DND-41 (cell line): ENCODE measurements around the gene TOX2.

Experiments
- ATAC-seq: fragments of 200-7000 bp; cut with Tn5 transposase; 3 replicates; pipeline ENCODE4 v1.9.1; 2021; ENCODE audit warnings: low read depth; ENCODE audit not compliant: insufficient read depth
- DNase-seq: peaks from one replicate; pipeline ENCODE4 v3.0.0-alpha.2; 2020
- H2AFZ ChIP-seq: 2 replicates; pipeline ENCODE4 v1.6.0; 2012; ENCODE audit warnings: low read depth, low read length
- H3K27ac ChIP-seq: 2 replicates; pipeline ENCODE4 v1.5.1; 2012; ENCODE audit warnings: low read length, inconsistent platforms
- H3K27me3 ChIP-seq: fragments of 200-600 bp; sonication (generic); 2 replicates; pipeline ENCODE4 v1.6.0; 2012; ENCODE audit warnings: low read length, mild to moderate bottlenecking, inconsistent platforms; ENCODE audit not compliant: insufficient read depth, poor library complexity
- H3K36me3 ChIP-seq: 2 replicates; pipeline ENCODE4 v1.5.1; 2012; ENCODE audit warnings: low read length, inconsistent platforms; ENCODE audit not compliant: insufficient read depth
- H3K4me1 ChIP-seq: 2 replicates; pipeline ENCODE4 v1.5.1; 2012; ENCODE audit warnings: mild to moderate bottlenecking, low read length; ENCODE audit not compliant: insufficient read depth
- H3K4me2 ChIP-seq: 2 replicates; pipeline ENCODE4 v1.6.0; 2012; ENCODE audit warnings: mild to moderate bottlenecking, moderate library complexity, low read length, inconsistent platforms; ENCODE audit not compliant: insufficient read depth
- H3K4me3 ChIP-seq, 2 experiments: fragments of 200-600 bp in 1 of 2; shearing (Covaris generic) in 1 of 2; 2 replicates each; pipeline ENCODE4 v1.5.1; 2012 to 2016; ENCODE audit warnings: inconsistent platforms in 2 of 2, low read length in 2 of 2, mild to moderate bottlenecking in 2 of 2, low read depth in 1 of 2, moderate library complexity in 1 of 2
- H3K79me2 ChIP-seq: 2 replicates; pipeline ENCODE4 v1.6.0; 2012; ENCODE audit warnings: low read length, inconsistent platforms; ENCODE audit not compliant: insufficient read depth
- H3K9ac ChIP-seq: 2 replicates; pipeline ENCODE4 v1.6.0; 2012; ENCODE audit warnings: low read depth, mild to moderate bottlenecking, inconsistent platforms, low read length, moderate library complexity
- H3K9me3 ChIP-seq: 2 replicates; pipeline ENCODE4 v1.5.1; 2012; ENCODE audit warnings: low read length, moderate library complexity, mild to moderate bottlenecking, inconsistent platforms; ENCODE audit not compliant: insufficient read depth, severe bottlenecking
- H4K20me1 ChIP-seq: 2 replicates; pipeline ENCODE4 v1.6.0; 2012; ENCODE audit warnings: low read length; ENCODE audit not compliant: insufficient read depth
- CTCF ChIP-seq: IDR thresholded peaks from 2 replicates; pipeline ENCODE4 v1.5.1; 2012; ENCODE audit warnings: borderline replicate concordance, low read length, moderate library complexity, mild to moderate bottlenecking; ENCODE audit not compliant: poor library complexity, severe bottlenecking; ENCODE audit errors: extremely low read depth
- EZH2 ChIP-seq: IDR thresholded peaks from 3 replicates; pipeline ENCODE4 v1.6.1; 2012; ENCODE audit warnings: borderline replicate concordance, low read depth, mild to moderate bottlenecking, moderate library complexity, low read length, inconsistent platforms; ENCODE audit not compliant: severe bottlenecking

Gene TOX2

GRCh38 chr20:43976547-43976946, 61.9 kb downstream of the TOX2 start:
- H3K4me1 ChIP-seq = no peaks in the 10 kb centered on the region

GRCh38 chr20:43977252-43977651, 62.6 kb downstream of the TOX2 start:
- Histone ChIP-seq H3K36me3 (no peaks in the 10 kb centered on the region), H2AFZ (no peak overlapping the region), H3K27ac (no peak overlapping the region), H4K20me1 (0 out of 2 replicates have a peak, but pooled peaks cover 3% of the 10 kb centered on the region), H3K27me3 (peaks cover 6% of the 10 kb centered on the region), H3K4me2 (no peak overlapping the region), H3K79me2 (no peaks in the 10 kb centered on the region), H3K4me1 (no peaks in the 10 kb centered on the region), H3K9me3 (no peaks in the 10 kb centered on the region), H3K9ac (no peak overlapping the region), H3K4me3 (no peak overlapping the region)
- DNase-seq (no peak), ATAC-seq (no peak)
- no peak for TF ChIP-seq EZH2

More at GRCh38 chr20:43976547-43976946, 61.9 kb downstream of the TOX2 start:
- Histone ChIP-seq H3K27ac (no peak overlapping the region), H4K20me1 (0 out of 2 replicates have a peak, but pooled peaks cover 3% of the 10 kb centered on the region), H3K9ac (no peak overlapping the region), H3K9me3 (no peaks in the 10 kb centered on the region), H3K4me2 (no peak overlapping the region), H3K36me3 (no peaks in the 10 kb centered on the region), H3K27me3 (peaks cover 6% of the 10 kb centered on the region), H3K79me2 (no peaks in the 10 kb centered on the region), H3K4me3 (no peak overlapping the region), H2AFZ (no peak overlapping the region)
- ATAC-seq (no peak), DNase-seq (no peak)
- TF ChIP-seq CTCF = no peak
- TF ChIP-seq EZH2 = no peak

- no peak overlapping the region for H3K9ac ChIP-seq
- no peak overlapping the region for H3K4me2 ChIP-seq
- no peak overlapping the region for H2AFZ ChIP-seq
- TF ChIP-seq EZH2 (no peak), CTCF (no peak)
- H3K4me1 ChIP-seq = no peaks in the 10 kb centered on the region
- no peak overlapping the region for H3K27ac ChIP-seq
- peaks cover 6% of the 10 kb centered on the region for H3K27me3 ChIP-seq
- H4K20me1 ChIP-seq = 0 out of 2 replicates have a peak, but pooled peaks cover 3% of the 10 kb centered on the region
- no peak overlapping the region for H3K4me3 ChIP-seq
- ATAC-seq = no peak
- H3K79me2 ChIP-seq = no peaks in the 10 kb centered on the region
- no peaks in the 10 kb centered on the region for H3K36me3 ChIP-seq
- no peak for DNase-seq
- no peaks in the 10 kb centered on the region for H3K9me3 ChIP-seq
Observed at GRCh38 chr20:43977962-43978361, 63.3 kb downstream of the TOX2 start.

- no peak for ATAC-seq
- Histone ChIP-seq H3K27me3 (peaks cover 6% of the 10 kb centered on the region), H4K20me1 (no peaks in the 10 kb centered on the region)
Observed at GRCh38 chr20:43979576-43980105, 65.0 kb downstream of the TOX2 start.

More at GRCh38 chr20:43979576-43980105, 65.0 kb downstream of the TOX2 start:
- no peak for DNase-seq
- H3K36me3 ChIP-seq = no peaks in the 10 kb centered on the region
- no peaks in the 10 kb centered on the region for H3K4me1 ChIP-seq
- H3K9me3 ChIP-seq = no peaks in the 10 kb centered on the region
- H3K27ac ChIP-seq = no peak overlapping the region
- H3K79me2 ChIP-seq = no peaks in the 10 kb centered on the region
- H3K9ac ChIP-seq = no peak overlapping the region
- no peak overlapping the region for H2AFZ ChIP-seq
- no peak overlapping the region for H3K4me3 ChIP-seq
- H3K4me2 ChIP-seq = no peak overlapping the region
- TF ChIP-seq EZH2 (no peak), CTCF (no peak)
